Erythroblast (primary cell): Measurements from ENCODE around the gene KCNK16.

Source experiments
- GATA1 ChIP-seq: IDR thresholded peaks from 2 replicates; pipeline ENCODE4 v1.6.1; 2011; ENCODE audit warnings: low read depth, mild to moderate bottlenecking, control low read depth, low read length, moderate library complexity
- POLR2A ChIP-seq: IDR thresholded peaks from 2 replicates; pipeline ENCODE4 v1.6.1; 2011; ENCODE audit warnings: mild to moderate bottlenecking, low read length

DNA sequence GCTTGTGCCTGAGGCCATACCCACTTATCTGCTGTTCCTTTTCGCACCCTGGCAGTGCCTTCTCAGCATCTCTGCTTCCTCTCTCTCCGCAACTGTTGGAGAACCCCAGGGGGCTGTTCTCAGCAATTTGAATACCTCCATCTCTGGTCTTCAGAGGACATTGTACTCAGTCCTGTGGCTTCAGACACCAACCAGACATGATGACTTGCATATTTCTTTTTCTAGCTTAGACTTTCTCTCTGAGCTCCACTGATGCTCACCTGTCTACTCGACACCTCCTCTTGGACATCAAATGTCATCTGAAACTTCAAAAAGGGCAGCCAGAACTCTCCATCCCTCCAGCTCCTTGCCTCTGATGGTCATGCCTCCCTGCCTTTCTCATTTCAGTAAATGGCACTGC is 18.9 kb upstream of the KCNK16 start:
- TF ChIP-seq POLR2A (no peak), GATA1 (no peak)
